NCI-H2196 (cell line): ENCODE measurements around the gene RYR2.
A peak's percentile ranks its signal among the peaks of the same experiment; 100 is the strongest.
"Not testable (repeated sequence)": the region's sequence is repeated elsewhere in the genome, so short reads cannot be mapped to it uniquely, and the experiment has no call there.

ENCODE experiments used
- DNase-seq: peaks from one replicate; lab custom pipeline; 2025; ENCODE audit not compliant: unreplicated experiment; lab: John Stamatoyannopoulos, UW

Gene RYR2

DNA sequence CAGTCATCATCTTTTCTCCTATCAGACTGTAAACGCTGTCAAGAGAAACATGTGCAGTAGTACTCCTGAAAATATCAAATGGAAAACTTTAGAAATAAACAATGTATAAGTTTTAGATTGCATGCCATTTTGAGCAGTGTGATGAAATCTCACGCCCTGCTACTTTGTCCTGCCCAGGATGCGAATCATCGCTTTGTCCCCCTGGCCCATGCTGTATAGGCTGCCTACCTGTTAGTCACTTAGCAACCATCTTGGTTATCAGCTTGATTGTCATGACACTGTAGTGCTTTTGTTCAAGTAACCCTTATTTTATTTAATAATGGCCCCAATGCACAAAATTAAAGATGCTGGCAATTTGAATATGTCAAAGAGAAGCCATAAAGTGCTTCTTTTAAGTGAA is 485.8 kb downstream of the RYR2 start:
- DNase-seq = no peak

DNA sequence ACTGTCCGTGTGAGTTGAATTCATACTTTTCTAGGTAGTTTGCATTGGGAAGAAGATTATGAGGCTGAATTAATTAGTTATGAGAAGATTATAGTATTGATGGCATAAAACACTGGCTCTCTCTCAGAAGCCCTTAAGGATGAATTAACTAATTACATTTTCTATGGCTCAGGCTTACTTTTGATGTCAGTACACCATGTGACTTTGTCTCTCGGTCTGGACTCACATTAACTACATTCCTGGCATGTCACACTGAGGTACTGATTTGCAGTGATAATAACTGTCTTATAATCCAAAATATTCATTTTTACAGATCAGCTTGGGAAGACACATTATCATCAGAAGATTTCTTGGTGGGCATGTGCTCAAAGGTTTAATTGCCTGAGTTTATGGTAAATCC is 486.6 kb downstream of the RYR2 start:
- no peak for DNase-seq

DNA sequence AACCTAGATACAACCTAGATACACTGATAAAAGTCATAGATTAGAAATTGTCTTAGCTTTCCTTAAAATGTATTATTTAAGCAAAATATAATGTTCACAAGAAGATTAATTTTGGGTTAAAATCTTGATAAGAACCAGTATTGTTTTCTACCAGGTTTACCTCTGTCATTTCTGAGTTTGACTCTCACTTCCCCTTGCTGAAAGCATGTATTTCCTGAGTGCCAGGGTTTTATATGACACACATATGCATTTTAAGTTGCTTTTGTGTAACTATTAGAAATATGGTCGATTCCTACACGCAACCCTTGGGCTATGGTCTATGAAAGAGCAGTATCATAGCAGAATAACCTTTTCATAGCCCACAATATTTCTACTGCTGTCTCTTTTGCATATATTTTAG is 497.1 kb downstream of the RYR2 start:
- DNase-seq = no peak

DNA sequence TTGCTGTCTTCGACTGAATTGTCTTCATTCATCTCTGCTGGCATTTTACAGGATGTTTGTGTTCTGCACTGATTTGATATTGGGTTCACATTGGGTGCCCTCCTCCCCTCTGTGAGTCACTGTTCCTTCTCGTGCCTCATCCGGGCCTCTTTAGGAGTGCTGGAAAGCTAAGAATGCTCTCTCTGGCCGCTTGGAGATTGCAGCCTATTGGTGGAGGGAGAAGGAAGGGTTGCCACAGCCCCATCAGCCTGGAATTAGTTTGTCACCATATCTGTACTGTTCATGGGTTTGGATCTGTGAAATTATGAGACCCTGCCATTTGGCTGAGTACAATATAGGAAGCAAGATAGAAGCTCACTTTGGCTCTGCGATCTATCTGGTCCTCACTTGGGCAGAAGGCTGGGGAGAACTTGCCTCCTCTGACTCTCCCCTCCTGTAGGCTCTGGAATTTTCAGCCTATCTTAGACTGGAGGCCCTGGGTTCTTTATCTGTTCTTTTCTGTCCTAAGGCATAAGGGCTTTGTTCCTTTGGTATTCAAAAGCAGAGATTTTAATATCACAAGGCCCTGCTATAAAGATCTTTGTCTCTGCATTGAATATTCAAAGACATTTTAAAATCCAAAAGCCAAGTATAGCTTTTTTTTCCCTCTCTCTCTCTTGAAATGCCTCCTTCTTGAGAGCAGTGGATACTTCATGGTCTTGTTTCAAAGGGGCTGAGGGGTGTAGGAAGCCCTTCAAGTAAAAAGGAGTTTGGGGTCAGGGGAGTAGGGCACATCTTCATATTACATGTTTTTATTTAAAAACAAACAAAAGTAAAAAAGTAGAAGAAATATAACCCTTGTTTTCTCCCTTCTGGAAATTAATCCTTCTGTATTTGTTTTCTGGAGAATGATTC is 500.8 kb downstream of the RYR2 start:
- no peak for DNase-seq

DNA sequence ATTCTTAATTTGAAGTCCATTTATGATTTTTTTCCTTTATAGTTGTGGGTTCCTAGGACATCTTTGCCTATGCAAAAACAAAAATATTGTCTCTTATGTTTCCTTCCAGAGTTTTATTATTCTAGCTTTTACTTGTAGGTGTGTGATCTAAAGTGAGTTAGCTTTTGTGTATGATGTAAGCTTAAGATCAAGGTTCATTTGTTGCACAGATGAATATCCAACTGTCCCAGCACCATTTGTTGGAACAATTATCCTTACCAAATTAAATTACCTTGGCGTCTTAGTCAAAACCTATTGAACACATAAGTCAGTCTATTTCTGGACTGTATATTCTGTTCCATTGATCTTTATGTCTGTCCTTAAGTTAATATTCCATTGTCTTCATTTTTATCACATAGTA is 511.1 kb downstream of the RYR2 start:
- no peak for DNase-seq

DNA sequence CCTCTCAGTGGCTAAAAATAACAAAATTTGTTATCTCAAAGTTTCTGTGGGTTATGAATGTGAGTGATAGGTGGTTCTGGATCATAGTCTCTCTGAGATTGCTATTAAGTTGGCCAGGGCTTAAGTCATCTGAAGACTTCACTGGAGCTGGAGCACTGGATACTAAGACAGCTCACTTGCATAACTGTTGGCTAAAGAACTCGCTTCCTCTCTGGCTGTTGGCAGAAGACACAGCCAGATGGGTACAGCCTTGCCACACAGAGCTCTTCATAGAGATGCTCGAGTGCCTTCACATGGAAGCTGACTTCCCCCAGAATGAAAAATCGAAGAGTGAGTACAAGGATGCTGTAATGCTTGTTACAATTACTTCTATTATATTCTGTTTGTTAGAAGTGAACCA is 514.9 kb downstream of the RYR2 start:
- DNase-seq = no peak

DNA sequence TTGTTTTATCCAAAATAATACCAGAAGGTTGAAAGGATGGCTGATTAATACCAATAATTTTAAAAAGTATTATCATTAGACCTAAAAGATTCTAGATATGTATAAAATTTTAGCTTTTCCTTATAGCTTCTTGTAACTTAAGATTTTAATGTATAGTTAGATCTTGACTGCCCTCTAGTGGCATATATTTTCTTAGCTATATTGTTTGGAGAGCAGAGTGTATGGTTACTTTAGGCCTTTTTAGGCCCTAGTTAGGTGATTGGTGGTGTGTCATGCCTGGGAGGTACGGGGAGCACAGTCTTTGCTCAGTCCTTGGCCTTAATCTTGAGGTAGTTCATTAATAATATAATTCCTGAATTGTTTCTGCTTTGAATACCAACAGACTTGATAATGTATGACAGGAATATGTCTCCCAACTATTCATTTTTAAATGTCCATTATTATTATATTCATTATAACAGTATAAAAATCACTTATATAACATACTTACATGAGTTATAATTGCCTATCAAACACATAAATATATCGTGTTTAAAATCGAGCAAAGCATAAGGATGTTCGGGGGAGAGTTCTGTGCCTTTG is 520.3 kb downstream of the RYR2 start:
- peak; percentile 43 for DNase-seq

DNA sequence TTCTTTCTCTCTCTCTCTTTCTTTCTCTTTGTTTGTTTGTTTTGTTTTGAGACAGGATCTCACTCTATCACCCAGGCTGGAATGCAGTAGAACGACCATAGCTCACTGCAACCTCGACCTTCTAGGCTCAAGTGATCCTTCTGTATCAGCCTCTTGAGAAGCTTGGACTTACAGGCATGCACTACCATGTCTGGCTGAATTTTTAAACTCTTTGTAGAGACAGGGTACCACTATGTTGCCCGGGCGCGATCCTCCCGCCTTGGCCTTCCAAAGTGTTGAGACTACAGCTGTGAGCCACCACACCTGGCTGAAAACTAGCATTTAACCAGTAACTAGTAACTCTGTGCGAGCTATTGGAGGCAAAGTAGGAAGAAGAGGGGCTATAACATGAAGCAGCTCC is 523.3 kb downstream of the RYR2 start:
- no peak for DNase-seq

DNA sequence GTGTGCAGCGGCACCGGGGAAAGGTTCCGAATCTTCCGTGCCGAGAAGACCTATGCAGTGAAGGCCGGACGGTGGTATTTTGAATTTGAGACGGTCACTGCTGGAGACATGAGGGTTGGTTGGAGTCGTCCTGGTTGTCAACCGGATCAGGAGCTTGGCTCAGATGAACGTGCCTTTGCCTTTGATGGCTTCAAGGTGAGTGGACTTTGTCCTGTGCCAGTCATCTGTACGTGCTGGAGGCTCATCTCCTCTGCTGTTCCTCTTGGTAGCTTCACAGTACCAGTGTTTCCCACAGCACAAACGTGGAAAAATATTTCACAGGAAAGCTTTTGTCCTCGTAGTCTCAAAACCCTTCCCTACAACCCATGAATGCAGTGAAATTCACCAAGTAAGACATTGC is 524.6 kb downstream of the RYR2 start:
- no peak for DNase-seq

DNA sequence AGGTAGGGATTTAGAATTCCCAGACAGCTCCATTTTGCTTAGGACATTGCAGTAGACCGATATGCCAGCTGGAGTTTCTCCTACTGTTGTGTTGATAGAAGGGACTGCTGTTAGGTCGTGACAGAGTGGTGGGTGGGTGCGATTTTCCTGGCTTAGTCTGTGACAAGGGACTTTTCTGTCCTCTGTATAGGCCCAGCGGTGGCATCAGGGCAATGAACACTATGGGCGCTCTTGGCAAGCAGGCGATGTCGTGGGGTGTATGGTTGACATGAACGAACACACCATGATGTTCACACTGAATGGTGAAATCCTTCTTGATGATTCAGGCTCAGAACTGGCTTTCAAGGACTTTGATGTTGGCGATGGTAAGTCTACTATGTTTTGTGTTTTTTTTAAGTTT is 527.0 kb downstream of the RYR2 start:
- DNase-seq = no peak

DNA sequence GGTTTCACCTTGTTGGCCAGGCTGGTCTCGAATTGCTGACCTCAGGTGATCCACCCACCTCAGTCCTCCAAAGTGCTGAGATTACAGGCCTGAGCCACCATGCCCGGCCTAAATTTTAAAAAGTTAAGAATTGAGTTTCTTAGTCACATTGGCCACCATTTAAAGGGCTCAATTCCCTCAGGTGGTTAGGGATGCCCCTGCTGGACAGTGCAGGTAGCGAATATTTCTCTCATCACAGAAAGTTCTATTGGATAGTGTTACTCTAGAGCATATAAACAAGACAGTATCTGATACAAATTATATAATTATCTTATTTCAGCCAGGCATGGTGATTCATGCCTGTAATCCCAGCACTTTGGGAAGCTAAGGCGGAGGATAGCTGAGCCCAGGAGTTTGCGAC is 528.5 kb downstream of the RYR2 start:
- no peak for DNase-seq

DNA sequence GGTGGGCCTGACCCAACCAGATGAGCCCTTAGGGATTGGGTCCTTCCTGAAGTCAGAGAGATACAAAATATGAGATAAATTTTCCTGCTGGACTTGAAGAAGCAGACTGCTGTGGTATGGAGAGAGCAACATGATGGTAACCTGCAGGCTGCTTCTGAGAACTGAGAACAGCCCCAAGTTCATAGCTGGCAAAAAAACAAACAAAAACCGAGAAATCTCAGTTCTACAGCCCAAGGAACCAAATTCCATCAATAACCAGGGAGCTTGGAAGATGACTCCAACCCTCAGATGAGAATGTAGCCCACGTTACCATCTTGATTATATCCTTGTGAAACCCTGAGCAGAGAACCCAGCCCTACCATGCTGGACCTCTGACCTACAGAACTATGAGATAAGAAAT is 532.6 kb downstream of the RYR2 start:
- no peak for DNase-seq

DNA sequence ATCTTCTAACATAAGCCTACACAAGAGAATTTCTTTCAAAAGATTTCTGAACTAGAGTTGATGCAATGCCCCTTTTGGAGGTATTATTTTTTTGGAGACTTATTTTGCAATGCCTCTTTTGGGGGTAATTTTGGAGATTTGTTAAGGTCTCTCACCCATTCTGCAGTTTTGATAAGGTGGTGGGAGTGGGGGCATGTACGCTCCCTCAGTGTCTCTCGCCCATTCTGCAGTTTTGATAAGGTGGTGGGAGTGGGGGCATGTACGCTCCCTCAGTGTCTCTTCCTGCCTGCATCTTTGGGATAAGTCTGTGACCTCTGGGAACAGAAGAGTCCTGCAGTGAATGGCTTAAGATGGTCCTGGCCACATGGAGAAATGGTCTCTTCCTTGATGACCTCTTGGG is 536.6 kb downstream of the RYR2 start:
- no peak for DNase-seq

DNA sequence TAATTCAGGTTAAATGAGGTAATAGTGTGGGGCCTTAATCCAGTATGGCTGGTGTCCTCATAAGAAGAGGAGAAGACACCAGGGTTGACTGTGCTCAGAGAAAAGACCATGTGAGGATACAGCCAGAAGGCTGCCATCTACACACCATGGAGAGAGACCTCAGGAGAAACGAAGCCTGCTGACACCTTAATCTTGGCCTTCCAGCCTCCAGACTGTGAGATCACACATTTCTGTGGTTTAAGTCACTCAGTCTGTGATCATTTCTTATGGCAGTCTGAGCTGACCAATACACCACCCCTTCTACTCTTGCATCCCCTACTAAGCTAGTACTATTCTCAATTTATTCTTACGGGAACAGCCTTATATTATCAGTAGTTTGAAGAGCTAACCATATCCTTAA is 538.7 kb downstream of the RYR2 start:
- DNase-seq = no peak

DNA sequence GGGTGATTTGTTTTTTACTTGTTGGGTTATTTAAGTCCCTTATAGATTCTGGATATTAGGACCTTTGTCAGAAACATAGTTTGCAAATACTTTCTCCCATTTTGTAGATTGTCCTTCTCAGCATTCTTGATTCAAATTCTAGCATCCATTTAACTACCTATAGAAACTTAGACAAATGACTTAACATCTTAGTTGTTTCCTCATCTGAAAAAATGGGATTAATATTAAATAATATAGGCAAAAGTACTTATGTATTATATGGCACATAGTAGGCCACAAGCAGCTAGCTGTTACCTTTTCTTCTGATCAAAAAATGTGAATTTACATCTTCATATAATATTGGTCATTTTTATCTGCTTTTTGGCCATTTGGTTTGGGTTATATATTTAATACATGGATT is 541.3 kb downstream of the RYR2 start:
- DNase-seq = no peak

DNA sequence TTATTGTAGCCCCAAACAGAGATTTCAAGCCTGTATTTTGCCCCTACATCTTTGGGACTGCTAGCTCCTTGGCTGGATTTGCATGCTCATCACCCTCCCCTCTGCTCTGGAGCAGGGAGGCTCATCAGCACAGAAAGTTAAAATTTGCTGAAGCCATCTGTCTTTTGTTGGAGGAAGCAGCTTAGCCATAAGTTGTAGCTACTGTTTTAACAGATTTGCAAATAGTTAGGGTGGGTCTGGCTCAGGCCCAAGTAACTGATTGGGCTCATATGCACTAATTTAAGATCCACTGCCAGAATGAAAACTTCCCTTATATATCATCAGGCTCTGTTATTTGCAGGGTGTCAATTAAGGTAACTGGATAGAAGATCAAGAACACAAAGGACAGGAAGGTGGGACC is 541.8 kb downstream of the RYR2 start:
- no peak for DNase-seq

DNA sequence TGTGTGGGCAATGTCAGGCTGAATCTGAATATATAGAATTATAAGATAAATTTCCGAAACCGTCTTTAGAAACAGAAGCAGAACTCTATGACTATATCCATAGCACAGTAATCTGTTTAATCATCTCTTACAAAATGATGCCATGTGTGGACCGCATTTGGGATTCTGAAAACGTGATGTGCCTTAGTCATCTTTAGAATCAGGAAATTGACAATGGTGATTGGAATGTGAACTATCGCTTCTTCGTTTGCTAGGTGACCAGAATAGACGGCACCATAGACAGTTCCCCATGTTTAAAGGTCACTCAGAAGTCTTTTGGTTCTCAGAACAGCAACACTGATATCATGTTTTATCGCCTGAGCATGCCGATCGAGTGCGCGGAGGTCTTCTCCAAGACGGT is 548.4 kb downstream of the RYR2 start:
- no peak for DNase-seq

DNA sequence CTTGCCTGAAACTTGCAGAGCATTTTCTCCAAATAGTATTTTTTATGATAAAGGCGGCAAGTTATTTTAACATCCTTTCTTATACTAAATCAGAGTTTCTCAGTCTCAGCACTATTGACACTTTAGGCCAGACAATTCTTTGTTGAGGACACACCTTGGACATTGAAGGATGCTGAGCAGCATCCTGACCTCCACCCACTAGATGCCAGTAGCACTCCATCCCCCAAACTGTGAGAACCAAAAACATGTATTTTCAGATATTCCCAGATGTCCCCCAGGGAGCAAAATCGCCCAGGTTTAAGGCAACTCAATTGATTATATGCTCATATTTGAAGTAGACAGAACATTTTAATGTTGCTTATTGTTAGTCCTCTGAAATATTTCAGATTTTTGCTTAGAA is 549.4 kb downstream of the RYR2 start:
- no peak for DNase-seq

DNA sequence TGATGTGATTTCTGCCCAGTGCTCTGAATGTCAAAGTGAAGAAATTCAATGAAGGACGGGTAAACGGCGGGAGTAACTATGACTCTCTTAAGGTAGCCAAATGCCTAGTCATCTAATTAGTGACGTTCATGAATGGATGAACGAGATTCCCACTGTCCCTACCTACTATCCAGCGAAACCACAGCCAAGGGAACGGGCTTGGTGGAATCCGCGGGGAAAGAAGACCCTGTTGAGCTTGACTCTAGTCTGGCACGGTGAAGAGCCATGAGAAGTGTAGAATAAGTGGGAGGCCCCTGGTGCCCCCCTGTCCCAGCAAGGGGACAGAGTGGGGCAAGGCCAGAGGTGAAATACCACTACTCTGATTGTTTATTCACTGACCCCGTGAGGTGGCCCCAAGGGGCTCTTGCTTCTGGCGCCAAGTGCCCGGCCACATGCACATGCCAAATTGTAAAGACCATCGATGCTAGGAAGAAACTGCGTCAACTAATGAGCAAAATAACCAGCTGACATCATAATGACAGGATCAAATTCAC is 561.1 kb downstream of the RYR2 start:
- DNase-seq = not testable (repeated sequence)

DNA sequence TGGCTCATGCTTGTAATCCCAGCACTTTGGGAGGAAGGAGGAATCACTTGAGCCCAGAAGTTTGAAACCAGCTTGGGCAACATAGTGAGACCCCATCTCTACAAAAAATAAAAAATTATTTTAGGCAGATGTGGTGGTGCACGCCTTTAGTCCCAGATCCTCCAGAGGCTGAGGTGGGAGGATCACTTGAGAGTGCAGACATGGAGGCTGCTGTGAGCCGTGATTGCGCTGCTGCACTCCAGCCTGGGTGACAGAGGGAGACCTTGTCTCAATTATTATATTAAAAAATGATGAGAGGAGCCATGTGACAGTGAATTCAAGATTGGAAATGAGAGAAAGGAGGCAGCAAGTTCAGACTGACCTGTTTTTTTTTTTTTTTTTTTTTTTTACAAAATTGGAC is 566.4 kb downstream of the RYR2 start:
- DNase-seq = no peak

DNA sequence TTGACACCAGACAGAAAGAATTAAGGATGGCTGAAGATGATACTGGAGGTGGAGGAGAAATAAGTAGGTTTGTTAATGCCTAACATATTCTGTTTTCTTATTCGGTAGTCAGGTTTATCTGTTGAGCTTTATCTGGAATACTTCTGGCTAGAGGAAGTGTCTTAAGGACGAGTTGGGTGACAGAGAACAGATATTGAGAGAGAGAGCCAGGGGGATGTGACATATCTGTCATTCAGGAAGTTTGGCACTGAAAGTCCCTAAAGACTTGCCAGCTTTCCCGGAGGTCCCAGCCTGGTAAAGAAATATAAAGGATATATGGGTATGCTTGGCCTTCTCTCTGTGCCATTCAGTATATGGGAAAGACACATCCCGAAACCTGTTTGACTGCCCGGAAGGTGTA is 568.2 kb downstream of the RYR2 start:
- DNase-seq = no peak

DNA sequence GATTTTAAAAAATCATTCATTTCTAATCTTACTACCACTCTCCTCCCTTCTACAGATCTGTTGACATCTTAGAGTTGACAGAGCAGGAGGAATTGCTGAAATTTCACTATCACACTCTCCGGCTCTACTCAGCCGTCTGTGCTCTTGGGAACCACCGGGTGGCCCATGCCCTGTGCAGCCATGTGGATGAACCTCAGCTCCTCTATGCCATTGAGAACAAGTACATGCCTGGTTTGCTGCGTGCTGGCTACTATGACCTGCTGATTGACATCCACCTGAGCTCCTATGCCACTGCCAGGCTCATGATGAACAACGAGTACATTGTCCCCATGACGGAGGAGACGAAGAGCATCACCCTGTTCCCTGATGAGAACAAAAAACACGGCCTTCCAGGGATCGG is 572.0 kb downstream of the RYR2 start:
- DNase-seq = no peak

DNA sequence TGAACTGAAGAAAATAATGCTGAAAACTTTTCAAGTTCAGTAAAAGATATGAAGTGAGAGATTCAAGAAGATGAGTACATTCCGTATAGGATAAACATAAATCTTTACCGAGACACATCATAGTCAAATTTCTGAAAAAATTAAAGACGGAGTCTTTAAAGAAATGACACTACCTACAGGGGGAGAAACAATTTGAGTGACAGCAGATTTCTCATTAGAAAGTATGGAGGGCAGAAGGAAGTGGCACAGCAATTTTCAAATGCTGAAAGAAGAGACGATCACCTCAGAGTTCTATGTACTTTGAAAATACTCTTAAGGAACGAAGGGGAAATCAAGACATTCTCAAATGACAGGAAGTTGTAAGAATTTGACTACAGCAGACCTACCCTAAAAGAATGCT is 577.6 kb downstream of the RYR2 start:
- no peak for DNase-seq
